B cell (primary cell): Measurements from ENCODE around the gene IRF8.

Experiments used
- EZH2 ChIP-seq: IDR thresholded peaks from 2 replicates; pipeline ENCODE4 v1.6.1; 2012; ENCODE audit warnings: borderline replicate concordance, low read depth, mild to moderate bottlenecking, moderate library complexity, low read length; ENCODE audit not compliant: insufficient read depth, poor library complexity, severe bottlenecking
- TF ChIP-seq, protein P1 (sequence below): fragments of 200-600 bp; IDR thresholded peaks from one replicate; pipeline ENCODE4 v1.8.0; 2022; ENCODE audit warnings: antibody characterized with exemption, mild to moderate bottlenecking

DNA sequence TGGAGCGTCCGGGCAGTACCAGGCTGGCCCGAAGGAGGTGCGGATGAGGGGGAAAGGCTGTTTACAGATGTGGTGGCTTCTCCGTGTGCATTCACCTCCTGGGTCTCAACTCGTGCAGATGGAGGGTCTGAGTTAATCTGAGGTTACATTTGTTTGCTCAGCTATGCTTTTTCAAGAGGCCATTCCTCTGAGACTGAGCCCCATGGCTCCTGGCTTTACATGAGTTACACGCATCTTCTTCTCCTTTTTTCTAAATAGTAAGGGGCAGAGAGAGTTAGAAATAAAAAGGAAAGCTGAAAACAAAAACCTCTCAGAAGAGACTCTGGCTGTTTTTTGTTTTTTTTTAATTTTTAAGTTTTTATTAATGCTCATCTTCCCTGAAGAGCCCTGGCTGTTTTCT is 29.0 kb downstream of the IRF8 start:
- TF ChIP-seq, protein P1, sequence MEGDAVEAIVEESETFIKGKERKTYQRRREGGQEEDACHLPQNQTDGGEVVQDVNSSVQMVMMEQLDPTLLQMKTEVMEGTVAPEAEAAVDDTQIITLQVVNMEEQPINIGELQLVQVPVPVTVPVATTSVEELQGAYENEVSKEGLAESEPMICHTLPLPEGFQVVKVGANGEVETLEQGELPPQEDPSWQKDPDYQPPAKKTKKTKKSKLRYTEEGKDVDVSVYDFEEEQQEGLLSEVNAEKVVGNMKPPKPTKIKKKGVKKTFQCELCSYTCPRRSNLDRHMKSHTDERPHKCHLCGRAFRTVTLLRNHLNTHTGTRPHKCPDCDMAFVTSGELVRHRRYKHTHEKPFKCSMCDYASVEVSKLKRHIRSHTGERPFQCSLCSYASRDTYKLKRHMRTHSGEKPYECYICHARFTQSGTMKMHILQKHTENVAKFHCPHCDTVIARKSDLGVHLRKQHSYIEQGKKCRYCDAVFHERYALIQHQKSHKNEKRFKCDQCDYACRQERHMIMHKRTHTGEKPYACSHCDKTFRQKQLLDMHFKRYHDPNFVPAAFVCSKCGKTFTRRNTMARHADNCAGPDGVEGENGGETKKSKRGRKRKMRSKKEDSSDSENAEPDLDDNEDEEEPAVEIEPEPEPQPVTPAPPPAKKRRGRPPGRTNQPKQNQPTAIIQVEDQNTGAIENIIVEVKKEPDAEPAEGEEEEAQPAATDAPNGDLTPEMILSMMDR, result no peak
- TF ChIP-seq EZH2, result no peak
